GM21381 (cell line): ENCODE data around the gene CD300C.
"Not testable (repeated sequence)": the region's sequence is repeated elsewhere in the genome, so short reads cannot be mapped to it uniquely, and the experiment has no call there.

Experiments used
- ATAC-seq: cut with Tn5 transposase; IDR thresholded peaks from one replicate; pipeline ENCODE4 v1.9.1; 2021; ENCODE audit warnings: mild to moderate bottlenecking, moderate library complexity; ENCODE audit not compliant: unreplicated experiment

The CD300C gene

DNA sequence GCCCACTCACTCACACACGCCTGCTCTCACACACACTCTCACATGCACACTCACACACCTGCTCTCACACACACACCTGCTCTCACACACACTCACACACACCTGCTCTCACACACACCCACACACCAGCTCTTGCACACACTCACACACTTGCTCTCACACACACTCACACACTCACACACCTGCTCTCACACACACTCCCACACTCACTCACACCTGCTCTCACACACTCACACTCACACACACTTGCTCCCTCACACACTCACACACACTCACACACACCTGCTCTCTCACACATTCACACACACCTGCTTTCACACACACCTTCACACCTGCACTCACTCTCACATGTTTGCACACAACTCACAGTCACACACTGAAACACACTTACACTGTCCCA is 17.4 kb upstream of the CD300C start:
- ATAC-seq, result no peak

DNA sequence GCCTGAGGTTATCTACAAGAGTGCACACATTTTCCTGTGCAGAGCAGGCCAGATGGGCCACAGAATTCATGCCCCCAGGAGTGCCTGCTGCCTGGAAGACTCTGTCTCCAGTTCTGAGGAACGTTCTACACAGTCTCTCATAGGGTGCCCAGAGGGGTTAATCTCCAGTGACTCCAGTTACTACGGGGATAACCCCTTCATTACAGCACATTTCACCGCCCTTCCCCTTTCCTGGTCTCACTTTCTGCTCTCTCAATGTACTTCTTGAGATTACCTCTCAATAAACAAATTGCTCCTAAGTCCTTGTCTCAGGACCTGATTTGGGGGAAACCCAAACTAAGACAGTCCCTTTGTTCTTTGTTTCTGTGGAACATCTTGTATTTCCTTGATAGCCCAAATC is 15.7 kb upstream of the CD300C start:
- no peak for ATAC-seq

DNA sequence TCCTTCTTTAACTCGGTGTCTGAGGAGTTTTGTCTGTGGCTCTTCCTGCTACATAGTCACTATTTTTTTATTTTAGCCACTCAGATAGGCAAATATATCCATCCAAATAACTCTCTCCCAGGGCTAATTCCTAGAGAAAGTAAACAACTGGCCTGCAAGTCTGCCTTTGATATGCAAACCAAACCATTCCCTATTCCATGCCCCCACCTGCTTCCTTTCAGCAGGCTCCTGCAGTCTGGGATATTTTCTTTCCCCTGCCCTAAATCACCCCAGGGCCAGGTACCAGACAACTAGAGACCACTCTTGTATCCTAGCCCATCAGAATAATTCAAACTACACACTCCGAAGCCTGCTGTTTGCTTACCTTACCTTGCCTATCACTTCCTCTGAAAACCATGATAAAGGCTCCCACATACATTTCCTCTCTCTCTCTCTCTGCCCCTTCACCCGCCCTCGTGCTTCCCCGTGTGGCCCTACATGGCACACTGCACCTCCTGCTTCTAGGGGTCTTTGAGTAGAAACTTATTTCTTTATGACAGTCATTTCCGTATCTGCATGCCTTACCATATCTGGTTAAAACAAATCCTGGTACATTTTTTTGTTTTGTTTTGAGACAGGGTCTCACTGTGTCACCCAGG is 13.1 kb upstream of the CD300C start:
- no peak for ATAC-seq

DNA sequence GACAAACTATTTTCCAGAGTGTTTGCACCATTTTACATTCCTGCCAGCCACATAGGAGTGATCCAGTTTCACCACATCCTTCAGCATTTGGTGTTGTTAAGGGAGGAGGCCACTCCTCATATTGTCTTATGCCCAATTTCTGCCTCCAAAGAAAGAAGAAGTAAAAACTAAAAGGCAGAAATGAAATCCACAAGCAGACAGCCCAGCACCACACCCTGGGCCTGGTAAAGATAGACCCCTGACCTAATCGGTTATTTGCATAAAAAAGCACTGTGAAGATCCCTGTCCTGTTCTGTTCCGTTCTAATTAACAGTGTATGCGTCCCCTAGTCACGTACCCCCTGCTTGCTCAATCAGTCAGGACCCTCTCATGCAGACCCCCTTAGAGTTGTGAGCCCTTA is 12.5 kb upstream of the CD300C start:
- ATAC-seq, result not testable (repeated sequence)

DNA sequence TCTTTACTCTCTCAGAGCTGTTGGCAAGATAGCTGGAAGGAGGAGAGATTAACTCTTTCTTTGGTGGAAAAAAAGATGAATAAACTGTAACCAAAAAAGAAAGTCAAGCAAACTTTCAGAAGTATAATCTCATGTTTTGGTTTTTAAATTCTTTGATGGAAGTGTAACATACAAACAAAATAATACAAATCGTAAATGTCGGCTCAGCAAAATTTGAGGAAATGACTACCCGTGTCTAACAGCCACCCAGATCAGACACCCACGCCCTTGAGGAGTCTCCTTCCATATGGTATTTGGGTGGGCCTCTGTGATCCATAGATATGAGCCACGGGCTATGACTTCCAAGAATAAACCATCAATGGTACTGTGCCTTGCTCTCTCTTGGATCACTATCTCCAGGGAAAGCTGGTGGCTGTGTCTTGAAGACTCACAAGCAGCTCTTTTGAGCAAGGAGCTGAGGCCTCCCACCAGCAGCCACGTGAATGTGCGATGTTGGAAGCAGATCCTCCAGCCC is 9.6 kb upstream of the CD300C start:
- ATAC-seq, result no peak

DNA sequence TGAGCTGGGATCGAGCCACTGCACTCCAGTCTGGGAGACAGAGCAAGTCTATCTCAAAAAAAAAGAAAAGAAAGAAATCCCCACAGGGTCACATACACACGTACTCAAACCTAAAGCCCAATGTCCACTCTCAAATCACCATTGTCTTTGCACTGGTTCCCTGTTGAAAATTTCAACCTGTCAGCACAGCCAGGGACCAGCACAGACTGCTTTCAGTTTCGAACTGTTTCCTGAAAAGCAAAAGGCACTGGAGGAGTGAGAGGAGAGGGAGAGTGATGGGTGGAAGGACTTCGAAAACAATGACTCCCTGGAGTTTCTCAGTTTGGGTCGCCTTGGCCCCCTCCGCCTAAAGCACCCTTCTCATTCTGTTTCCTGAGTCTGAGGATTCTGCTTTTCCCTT is 9.0 kb upstream of the CD300C start:
- no peak for ATAC-seq

DNA sequence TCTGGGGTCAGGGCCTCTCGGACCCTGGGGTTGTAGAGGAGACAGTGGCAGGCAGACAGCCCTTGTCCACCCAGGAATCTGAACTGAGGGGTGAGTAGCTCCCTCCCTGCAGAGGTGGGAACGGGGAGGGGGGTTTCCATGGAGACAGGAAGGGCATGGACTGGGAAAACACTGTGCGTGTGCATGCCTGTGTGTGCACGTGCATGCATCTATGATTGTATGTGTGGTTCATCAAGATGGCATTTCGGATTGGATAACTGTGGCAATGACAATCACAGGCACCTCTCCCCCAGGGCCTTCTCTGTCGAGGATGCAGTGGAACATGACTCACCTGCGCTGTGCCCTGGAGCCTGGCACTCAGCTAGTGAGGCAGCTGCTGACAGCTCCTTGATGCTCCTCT is 6.1 kb upstream of the CD300C start:
- ATAC-seq, result no peak

DNA sequence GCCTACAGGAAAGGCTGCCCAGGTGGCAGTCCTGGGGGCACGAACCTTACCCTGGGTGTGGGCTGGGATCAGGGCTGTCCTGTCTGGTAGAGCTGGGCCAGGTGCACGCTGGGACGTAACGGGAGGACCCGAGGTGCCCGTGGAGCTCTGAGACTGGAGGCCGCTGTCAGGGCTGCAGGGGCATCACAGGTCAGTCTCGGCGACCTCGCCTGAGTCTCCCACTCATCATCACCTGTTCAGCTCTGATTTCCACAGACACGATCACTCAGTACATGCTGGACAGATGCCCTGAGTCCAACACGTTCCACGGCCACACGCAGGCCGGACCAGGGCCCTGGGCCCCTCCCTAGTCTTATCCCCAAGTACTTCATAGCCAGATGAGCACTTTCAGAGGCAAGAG is 4.7 kb upstream of the CD300C start:
- no peak for ATAC-seq

DNA sequence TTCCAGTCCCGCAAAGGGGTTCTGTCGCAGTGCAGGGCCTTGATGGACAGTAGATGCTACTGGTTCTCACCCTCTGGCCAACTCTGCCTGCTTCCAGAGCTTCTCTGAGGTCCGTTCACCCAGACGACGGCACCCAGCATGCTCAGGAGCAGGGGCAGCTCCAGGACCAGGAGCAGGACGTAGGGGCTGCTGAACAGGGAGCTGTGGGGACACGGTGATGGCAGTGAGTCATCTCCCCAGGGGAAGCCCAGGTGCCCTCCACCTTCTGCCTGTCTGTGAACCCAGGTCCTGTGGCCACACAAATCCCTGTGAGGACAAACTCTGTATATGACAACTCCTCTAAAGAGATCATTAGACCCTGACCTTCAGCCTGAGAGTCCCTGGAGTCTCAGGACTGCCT is 3.4 kb upstream of the CD300C start:
- no peak for ATAC-seq

DNA sequence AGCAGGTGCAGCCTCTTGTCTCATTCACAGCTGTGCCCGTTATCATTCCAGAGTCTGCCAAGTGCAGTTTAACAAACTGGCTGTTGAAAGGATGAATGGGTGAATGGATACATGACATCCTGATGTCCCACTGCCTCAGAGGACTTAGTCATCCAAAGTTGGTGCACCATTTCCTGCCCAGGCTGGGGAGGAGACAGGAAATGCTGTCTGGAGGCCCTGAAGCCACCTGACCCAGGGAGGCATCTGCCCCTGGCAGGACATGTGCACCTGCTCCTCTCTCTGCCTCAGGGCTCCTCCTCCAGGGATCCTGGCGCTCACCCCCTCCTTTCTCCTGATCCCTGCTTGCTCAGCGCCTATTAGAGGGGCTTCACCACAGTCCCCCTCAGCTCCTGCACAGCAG is 1.8 kb upstream of the CD300C start:
- no peak for ATAC-seq

DNA sequence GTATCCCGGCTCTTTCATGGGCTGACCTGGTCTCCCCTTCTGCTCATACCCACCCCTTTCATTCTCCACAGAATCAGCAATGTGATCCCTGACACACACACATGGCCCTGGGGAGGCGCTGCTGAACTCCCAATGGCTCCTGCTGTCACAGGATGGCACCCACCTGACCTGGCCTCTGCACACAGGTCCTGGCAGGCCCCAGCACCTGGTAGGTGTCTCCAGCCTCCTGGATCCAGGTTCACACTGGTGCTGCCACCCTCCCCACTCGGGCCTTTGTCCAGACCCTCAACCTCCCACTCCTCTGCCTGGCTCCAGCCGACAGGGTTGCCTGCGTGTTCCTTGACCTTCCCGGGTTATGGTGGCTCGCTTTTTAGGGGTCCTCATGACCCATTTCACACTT is 1.3 kb upstream of the CD300C start:
- ATAC-seq, result no peak

DNA sequence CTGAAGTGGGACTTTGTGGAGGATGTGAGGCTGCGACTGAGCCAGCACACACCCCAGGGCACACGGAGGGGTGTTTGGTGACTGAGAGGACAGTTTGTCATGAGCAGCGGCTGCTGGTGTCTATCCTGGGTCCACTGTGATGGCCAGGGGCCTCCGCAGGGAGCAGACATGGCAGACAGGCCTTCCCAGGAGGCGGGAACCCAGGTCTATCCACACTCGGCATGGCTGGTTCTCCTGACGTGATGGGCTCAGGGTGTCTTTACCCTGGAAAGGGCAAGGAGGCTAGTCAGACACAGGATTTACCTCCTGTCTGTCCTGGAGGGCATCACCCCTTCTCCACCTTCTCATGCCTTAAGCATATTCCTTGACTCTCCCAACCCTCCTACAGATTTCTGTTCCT is 671 bp upstream of the CD300C start:
- no peak for ATAC-seq

DNA sequence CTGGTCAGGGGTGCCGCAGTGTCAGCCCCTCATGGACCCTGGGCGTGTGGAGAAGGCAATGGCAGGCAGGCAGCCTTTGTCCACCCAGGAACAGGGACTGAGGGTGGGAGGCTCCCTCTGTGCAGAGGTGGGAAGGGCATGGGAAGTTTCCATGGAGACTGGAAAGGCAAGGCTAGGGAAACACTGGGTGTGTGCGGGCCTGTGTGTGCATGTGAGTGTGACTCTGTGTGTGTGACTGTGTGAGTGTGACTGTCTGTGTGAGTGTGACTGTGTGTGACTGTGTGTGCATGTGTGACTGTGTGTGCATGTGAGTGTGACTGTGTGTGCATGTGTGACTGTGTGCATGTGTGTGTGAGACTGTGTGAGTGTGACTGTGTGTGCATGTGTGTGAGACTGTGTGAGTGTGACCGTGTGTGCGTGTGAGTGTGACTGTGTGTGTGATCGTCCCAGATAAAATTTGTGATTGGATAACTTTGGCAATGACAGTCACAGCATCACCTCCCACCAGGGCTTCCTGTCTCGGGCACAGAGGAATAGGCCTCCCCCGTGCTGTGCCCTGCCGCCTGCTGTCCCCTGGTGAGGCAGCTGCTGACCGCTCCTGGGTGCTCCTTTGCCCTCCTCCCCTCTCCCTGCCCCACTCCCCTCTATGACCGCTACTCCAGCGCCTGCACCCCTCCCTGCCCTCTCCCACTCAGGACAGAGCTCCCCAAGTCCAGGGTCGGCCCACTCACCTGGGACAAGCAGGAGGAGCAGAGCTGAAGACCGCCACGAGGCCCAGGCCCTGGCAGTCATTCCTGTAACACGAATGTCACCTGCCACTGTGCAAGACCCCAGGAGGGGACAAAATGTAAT is 698 bp downstream of the CD300C start:
- ATAC-seq, result no peak

DNA sequence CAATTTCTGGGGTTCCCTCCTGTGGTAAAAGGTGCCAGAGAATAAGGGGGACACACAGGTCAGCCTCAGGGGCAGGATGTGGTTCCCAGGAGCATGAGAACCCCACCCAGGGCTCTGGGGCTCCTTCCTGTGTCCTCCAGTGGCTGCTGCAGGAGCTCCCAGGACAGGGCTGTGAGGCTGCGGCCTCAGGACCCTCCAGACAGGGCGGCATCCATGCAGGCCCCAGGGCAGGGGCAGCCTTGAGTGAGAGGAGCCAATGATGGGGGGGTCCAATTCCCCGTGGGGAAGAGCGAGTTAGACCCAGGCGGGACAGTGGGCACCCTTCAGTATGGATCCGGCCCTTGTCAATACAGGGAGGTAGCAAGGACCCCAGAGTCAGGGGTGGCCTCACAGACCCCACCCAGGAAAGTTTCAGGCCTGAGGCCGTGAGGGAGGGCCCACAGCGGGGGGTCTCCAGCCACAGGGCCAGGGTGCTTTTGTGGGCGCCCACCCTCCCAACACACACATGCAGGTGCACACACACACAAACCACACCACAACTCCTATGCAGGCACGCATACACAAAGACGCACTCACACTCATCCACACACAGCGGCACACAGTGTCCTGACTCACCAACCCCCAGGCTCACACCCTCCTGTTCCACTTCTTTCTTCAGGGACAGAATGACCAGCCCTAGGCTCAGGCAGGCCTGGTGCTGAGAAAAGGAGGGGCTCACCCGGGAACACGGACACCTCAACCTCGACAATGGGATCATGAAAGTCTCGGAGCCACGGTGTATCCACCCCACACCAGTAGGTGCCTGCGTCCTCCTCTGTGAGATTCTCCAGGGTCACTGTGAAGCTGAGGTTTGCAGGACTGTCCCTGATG is 1.8 kb downstream of the CD300C start:
- no peak for ATAC-seq

DNA sequence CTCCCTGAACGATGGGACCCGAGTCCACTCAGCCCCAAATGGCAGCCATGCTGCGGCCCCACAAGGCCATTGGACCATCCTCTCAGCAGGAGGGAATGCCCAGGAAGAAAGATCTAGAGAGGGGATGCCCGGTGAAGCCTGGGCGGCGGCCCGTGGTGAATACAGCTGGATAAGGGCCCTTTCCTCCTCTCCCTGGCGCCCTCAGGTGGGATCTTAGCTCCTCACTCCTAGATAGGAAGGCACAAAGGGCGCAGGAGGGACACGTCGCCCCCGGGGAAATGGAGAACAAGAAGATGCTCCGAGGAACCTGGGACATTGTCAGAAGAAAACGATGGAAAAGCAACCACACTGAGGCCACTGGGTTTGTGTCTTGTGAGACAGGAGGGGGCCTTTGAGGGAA is 2.5 kb downstream of the CD300C start:
- ATAC-seq, result no peak

DNA sequence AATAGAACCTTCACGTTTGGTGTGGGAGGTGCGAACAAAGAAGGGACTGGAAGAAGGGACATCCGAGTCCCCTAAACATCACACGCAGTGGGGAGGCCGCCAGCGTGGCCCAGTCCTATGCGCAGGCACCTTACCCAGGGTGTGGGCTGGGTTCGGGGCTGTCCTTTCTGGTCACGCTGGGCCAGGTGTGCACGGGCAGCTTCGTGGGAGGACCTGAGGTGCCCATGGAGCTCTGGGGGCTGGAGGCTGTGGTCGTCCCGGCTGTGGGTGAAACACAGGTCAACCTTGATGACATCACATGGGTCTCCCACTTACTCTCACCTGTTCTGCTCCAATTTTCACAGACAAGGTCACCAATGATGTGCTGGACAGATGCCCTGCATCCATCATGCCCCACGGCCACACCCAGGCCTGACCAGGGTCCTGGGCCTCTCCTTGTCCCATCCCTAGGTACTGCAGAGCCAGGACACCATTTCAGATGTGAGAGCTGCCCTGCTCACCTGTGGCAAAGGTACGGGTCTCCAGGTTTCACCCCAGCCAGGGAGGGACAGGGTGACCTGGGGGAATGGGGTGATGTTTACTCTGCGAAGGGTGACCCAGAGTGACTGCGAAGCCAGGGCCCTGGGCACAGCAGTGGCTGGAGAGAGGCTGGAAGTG is 3.1 kb downstream of the CD300C start:
- ATAC-seq, result no peak

DNA sequence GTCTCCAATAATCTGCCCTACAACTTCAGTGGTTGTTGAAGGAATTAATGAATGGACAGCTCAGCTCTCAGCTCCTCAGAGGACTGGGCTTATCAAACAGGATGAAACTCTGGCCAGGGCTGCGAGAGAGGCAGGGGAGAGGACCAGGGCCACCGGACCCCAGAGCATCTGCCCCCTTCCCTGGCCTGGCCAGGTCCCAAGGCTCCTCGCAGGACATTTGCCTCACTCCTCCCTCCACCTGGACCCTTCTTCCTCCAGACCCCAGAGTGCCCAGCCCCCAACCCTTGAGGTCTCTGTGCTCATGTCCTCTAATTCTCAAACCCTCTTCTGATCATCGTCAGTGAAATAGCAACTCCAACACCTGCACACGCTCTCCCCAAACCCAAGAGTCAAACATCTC is 3.7 kb downstream of the CD300C start:
- ATAC-seq, result no peak

DNA sequence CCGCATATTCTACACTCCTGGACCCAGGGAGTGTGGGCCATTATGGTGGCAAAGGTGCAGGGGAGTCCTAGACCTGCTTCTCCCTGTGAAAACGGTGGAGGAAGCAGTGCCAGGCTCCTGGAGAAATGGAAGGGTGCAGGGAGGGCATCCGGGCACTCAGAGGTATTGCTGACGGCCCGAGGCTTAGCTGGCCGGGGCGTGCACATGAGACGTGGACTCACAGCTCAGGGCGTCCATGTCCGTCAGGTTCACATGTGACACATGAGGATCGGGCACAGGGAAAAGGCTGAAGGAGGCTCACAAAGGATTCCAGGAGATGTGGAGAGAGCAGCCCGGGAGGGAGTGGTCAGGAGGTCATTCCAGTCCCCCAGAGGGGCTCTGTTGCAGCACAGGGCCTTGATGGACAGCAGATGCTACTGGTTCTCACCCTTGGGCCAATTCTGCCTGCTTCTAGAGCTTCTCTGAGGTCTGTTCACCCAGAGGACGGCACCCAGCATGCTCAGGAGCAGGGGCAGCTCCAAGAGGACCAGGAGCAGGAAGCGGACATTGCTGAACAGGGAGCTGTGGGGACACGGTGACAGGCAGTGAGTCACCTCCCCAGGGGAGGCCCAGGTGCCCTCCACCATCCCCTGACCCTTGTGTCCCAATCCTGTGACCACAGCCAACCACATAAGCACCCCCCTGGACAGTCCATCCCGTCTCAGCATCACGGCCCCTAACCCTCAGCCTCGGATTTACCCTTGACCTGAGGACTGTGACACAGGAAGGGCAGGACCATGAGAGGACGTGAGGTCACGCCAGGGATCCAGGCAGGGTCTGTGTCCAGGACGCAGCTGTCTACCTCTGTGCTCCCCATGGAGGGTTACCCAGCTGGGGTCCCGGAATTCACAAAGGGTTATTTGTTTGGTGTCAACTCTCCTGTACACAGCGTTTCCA is 4.5 kb downstream of the CD300C start:
- ATAC-seq, result no peak

DNA sequence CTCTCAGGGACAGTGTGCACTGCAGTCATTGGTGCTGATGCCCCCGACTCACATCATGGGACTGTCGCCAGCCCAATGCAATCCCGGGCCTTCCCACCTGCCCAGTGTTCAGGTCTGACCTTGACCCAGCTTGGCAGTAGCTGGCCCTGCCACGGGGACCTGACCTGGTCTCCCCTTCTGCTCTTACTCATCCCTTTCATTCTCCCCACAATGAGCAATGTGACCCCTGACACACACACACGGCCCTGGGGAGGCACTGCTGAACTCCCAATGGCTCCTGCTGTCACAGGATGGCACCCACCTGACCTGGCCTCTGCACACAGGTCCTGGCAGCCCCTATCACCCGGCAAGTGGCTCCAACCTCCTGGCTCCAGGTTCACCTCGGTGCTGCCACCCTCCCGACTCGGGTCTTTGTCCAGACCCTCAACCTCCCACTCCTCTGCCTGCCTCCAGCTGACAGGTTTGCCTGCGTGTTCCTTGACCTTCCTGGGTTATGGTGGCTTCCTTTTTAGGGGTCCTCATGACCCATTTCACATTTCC is 6.6 kb downstream of the CD300C start:
- ATAC-seq, result no peak

DNA sequence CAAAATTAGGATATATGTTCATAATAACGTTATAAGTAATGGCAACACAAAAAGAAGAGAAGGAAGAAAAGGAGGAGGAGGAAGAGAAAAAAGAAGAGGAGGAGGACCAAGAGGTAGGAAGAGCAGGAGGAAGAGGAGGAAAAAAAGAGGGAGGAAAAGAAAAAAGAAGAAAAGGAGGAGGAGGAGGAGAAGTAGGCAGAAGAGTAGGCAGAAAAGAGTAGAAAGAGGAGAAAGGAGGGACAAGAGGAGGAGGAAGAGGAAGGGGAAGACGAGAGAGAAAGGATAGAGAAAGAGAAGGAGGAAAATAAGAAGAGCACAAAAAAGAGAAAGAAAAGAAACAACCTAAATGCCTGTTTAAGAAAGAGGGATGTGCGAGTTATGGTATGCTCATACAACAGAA is 9.0 kb downstream of the CD300C start:
- ATAC-seq, result no peak
